Germinal center (tissue), 1 donor: ENCODE results near the gene OGDH.
"Not testable (repeated sequence)": the region's sequence is repeated elsewhere in the genome, so short reads cannot be mapped to it uniquely, and the experiment has no call there.

Experiments
- DNase-seq: peaks from one replicate; pipeline ENCODE4 v3.0.0; 2012; ENCODE audit warnings: mixed read lengths, low spot score

Gene OGDH

GRCh38 chr7:44673324-44673723, 66.9 kb downstream of the OGDH start:
- no peak for DNase-seq

- no peak for DNase-seq
These were observed 67.3 kb downstream of the OGDH start for GRCh38 chr7:44673771-44674170.

DNA sequence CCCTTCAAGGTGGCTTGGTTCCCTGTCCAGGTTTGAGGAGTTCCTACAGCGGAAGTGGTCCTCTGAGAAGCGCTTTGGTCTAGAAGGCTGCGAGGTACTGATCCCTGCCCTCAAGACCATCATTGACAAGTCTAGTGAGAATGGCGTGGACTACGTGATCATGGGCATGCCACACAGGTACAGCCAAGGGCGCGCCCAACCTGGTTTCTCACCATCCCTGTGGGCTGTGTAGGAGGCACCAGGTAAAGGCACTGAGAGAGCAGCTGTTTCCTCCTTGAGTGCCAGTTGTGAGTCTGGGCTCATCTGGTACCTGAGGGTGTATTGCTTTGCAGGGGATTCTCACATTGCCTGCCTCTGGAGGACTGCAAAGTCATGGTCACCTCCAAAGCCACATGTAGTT, 68.0 kb downstream of the OGDH start:
- no peak for DNase-seq

- DNase-seq: no peak
These were observed 70.3 kb downstream of the OGDH start for GRCh38 chr7:44676776-44677175.

- DNase-seq: no peak
These were observed 71.7 kb downstream of the OGDH start for GRCh38 chr7:44678101-44678470.

DNA sequence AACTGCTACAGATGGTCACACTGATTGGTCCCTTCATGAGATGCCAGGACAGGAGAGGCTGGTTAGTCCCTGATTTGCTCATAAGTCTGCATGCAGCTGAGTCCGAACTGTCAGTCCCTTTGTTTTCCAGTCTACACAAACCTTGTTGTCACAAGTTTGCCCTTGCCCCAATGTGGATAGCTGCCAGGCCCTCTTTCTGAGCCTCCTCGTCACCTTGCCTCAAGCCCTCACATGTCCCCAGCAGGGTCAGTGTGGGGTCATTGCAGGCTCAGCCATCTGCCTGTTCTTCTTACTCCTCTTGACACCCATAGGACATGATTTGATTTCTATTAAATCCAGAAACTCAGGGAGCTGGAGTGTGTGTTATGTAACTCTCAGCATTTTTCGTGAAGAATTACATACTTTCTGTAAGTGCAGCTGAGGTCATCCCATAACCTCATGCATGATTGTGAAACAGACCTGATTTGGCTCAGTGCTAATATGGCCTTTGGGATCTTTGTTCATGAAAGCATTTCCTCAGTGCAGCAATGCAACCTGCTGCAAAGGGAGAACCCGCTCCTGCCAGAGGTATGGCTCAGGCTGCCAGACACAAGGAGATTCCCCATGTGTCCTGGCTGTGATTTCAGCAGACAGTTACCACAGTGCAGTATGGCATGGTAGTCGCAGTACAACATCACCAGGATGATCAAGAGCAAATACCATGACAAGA, 72.2 kb downstream of the OGDH start:
- DNase-seq: no peak

GRCh38 chr7:44681645-44682044, 75.2 kb downstream of the OGDH start:
- no peak for DNase-seq

GRCh38 chr7:44685723-44686122, 79.3 kb downstream of the OGDH start:
- DNase-seq: no peak

DNA sequence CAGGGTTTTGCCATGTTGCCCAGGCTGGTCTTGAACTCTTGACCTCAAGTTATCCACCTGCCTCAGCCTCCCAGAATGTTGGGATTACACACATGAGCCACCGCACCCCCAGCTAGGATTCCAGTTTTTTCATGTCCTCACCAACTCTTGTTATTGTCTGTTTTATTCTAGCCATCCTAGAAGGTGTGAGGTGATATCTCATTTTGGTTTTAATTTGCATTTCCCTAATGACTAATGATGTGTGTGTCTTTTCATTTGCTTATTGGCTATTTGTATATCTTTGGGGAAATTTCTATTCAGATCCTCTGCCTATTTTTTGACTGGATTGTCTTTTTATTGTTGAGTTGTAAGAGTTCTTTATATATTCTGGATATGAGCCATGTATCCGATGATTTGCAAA, 83.0 kb downstream of the OGDH start:
- no peak for DNase-seq

- DNase-seq: no peak
These were observed 87.3 kb downstream of the OGDH start for GRCh38 chr7:44693641-44694313.

GRCh38 chr7:44694326-44694725, 87.9 kb downstream of the OGDH start:
- DNase-seq: no peak

GRCh38 chr7:44694766-44695165, 88.3 kb downstream of the OGDH start:
- DNase-seq: no peak

DNA sequence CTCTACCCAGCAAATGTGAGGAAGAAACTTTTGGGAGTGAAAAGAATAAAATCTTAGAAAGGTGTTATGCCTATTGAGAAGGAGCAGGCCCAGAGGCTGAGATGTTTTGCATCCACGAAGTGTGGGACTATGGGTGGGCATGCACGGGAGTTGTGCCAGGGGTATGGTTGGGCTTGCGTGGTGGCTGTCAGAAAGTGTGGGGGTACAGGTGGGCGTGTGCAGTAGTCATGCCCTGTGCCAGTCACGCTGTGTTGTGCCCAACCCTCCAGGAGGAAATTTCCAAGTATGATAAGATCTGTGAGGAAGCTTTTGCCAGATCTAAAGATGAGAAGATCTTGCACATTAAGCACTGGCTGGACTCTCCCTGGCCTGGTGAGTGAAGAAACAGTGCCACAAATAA, 89.3 kb downstream of the OGDH start:
- no peak for DNase-seq

DNA sequence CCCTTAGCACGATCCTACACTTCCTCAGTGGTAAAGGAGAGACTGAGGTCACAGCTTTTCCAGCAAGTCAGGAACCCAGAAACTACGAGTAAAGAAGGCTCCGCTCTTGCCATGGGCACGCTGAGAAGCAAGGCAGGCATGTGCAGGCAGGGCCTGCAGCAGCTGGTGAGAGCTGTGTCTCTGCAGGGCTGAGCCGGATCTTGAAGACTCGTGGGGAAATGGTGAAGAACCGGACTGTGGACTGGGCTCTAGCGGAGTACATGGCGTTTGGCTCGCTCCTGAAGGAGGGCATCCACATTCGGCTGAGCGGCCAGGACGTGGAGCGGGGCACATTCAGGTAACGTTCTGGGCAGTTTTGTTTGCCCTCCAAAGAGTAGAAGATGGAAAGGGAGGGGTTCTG, 90.3 kb downstream of the OGDH start:
- DNase-seq: no peak

- DNase-seq: no peak
These were observed 91.0 kb downstream of the OGDH start for GRCh38 chr7:44697136-44698045.

DNA sequence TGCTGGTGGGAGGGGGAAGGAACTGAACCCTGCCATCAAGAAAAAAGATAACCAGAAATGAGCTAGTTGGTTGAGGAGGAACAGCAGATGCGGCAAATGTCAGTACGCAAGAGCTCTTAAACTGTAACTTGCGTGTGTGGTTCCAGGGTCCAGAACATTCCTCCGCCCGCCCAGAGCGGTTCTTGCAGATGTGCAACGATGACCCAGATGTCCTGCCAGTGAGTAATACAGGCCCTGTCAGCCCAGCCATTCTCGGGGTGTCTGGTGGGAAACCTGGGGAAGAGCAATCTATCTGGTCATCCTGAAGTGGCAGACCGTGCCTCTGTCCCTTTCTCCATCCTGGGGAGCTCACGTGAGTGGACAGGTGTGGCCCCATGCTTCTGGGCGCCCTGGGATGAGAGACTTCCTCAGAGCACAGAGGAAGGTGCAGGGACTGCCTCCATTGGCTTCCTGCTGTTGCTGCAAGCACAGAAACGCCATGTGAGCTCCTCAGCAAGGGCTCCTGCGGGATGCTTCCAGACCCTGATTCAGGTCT, 91.7 kb downstream of the OGDH start:
- no peak for DNase-seq

GRCh38 chr7:44699598-44699997, 93.2 kb downstream of the OGDH start:
- DNase-seq: not testable (repeated sequence)

DNA sequence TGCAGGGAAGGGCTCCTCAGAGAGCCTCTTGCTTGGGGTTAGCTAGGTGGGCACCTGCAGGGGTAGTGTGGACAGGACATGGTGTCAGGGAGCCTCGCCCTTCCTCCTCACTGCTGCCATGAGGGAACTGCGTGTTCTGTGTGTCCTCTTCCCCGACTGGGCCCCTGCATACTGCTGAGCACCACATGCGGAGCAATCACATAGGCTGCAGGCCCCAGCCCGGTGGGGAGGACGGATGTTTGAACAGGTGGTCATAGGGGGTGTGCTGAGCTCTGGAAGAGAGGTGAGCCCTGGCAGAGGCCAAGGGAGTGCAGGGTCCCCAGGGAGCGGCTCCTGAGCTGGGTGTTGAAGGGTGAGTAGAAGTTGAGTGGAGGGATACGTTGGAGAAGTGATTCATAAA, 93.9 kb downstream of the OGDH start:
- DNase-seq: no peak

GRCh38 chr7:44703391-44703790, 97.0 kb downstream of the OGDH start:
- DNase-seq: not testable (repeated sequence)

- no peak for DNase-seq
These were observed 97.5 kb downstream of the OGDH start for GRCh38 chr7:44703921-44704320.

DNA sequence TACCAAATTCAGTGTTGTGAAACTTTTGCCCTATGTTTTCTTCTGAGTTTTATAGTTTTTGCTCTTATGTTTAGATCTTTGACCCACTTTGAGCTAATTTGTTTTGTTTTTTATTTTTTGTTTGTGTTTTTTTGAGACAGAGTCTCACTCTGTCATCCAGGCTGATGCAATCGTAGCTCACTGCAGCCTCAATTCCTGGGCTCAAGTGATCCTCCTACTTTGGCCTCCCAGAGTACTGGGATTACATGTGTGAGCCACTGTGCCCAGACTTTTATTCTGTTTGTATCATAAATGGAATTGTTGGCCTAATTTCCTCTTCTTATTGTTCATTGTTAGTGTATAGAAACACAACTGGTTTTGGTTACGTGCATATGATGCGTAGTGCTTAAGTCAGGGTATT, 99.0 kb downstream of the OGDH start:
- DNase-seq: no peak

DNA sequence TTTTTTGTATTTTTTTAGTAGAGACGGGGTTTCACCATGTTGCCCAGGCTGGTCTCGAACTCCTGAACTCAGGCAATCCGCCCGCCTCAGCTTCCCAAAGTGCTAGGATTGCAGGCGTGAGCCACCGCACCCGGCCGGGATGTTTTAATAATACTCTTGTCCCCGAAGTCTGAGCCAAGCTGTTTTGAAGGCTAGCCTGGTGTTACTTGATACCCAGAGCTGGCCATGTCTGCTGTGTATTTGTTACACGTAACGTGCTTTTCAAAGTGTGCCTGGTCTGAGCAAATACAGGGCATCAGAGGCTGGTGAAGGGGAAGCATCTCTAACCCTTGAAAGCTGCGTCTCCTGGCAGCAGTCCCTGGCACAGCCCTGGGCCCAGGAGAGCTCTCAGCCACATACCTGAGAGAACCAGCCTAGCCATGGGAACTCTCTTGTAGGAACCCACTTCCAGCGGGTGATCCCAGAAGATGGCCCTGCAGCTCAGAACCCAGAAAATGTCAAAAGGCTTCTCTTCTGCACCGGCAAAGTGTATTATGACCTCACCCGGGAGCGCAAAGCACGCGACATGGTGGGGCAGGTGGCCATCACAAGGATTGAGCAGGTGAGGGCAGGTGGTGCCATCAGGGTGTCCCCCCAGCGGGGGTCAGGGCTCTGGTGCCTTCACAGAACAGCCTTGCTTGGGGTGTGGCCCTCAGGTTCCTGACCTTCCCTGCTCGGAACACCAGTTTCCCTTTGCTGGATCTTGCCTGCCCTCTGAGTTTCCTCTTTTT, 100.5 kb downstream of the OGDH start:
- no peak for DNase-seq
